Ammon's horn (tissue), 1 donor: ENCODE measurements around the gene C12orf42.
"Not testable (repeated sequence)": the region's sequence is repeated elsewhere in the genome, so short reads cannot be mapped to it uniquely, and the experiment has no call there.

ENCODE experiments used
- DNase-seq: peaks from one replicate; pipeline ENCODE4 v3.0.0-alpha.2; 2016; ENCODE audit warnings: low spot score

C12orf42 gene

DNA sequence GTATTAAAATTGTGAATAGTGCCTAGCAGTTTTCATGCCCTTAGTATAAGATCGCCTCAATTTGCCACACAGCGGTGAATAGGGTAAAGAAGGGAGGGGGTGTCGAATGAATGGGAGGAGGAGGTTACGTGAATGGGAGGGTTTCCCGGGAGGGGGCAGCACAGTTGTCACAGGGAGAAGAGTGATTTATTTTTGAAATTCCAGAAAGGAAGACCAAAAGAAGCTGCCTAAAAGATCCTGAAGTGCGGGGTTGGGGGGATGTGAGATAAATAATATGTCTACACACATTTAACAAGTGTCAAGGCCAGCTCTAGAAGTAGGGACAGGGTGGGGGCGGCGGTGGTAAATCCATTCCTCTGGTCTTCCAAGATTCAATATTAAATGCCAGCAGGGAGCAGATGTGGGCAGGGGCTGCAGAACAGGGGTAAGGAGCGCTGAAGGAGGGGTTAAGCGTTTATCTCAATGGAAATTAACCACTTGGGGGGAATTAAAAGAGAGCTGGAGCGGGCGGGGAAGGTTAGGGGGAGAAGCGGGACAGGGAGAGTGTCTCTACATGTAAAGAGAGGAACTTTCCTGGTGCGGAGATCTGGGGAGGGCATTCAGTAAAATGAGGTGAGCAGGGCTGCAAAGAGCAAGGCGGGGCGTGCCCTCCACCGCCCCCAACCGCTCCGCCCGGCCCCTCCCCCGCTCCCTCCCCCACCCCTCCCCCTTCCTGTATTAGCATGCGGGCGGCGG is 867 bp downstream of the C12orf42 start:
- DNase-seq: no peak

DNA sequence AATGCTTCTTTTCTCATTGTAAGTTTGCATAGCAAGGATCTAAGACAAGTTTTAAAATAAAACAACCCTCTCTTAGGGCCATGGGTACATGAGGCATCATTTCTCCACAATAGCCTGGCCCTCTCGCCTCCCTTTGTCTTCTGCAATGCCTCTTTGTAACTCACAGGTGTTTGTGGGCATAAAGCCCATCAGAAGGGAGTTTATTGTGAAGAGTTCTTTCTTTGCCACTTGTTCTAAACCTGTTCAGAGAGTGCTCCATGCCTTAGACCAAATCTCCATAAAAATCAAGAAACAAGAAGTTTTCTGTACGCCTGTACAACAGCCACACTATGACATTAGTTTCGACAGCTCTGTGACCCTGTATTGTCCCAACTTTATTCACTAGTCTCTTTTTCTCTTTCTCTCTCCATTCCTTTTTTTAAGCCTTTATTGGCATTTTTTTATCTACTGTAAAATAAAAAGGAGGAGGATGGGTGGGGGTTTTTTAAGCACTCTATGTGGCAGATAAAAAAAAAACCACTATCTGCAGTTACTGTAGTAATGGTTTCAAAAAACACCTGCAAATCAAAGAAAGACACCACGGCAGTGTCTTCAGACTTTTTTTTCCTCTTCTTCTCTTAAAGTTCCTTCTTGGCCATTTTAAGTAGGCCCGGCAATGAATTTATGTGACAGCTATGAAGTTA is 1.6 kb downstream of the C12orf42 start:
- DNase-seq: no peak

- DNase-seq: no peak
These were observed 2.6 kb downstream of the C12orf42 start for GRCh38 chr12:103493199-103493598.

DNA sequence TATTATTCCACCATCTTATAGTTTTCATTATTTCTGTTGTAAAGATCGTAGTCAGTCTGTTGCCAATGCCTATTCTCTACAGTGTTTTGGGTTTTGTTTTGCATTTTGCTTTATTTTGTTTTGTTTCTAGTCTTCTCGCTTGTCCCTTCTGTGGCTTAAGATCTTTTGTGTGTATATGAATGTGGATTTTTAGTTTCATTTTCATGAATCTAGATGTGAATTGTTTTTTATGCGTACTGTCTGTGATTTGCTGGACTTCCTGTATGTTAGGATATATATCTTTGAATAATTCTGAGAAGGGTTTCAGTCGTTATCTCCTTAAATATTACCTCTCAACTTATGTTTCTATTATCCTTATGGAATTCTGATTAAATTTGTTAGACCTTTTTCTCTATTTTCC is 13.4 kb downstream of the C12orf42 start:
- DNase-seq: no peak

DNA sequence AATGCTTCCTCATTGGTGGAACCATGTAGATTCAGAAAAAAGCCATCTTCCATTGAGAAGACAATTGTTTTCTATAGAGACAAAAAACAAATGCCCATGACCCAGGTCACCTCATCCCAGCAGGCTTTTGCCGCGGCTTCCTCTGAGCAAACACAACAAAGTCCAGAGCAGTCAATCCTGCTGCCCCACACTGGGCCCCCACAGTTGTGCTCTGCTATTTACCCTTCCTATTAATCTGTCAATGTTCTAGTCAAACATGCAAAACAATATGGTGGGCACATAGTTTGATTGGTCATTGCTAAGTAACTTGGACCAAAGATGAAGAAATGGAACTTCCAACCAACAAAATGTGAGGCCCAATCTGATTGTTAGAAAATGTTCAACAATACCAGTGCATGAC is 20.7 kb downstream of the C12orf42 start:
- DNase-seq: no peak

DNA sequence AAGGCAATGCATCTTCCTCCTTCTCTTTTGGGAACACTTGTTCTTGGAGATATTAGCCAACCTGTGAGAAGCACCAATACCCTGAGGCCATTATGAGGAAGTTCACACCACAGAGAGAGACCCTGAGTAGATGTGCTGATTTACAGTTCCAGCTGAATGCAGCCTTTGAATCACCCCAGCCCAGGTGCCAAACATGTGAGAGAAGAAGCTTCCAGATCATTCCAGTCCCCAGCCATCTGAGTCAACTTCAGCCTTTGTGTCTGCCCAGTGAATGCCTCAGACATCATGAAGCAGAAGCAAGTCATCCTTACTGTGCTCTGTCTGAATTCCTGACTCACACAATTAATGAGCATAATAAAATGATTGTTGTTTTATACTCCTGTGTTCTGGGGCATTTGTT is 25.1 kb downstream of the C12orf42 start:
- DNase-seq: no peak

DNA sequence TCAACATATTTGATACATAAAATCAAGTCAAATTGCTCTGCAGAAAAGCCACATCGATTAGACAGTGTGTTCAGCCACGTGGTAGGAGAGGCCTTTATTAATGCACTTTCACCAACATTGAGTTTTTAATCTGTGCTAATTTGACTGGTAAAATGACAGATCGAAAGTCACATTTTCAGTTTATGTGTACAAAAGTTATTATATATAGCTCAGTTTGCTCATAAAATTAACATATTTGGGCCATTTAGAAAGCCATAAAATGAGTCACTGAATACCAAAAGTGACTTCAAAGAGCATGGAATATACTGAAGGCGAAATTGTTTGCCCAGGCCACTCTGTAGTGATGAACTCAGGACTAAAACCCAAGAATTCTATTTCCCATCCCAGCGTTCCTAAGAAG is 26.0 kb downstream of the C12orf42 start:
- no peak for DNase-seq

DNA sequence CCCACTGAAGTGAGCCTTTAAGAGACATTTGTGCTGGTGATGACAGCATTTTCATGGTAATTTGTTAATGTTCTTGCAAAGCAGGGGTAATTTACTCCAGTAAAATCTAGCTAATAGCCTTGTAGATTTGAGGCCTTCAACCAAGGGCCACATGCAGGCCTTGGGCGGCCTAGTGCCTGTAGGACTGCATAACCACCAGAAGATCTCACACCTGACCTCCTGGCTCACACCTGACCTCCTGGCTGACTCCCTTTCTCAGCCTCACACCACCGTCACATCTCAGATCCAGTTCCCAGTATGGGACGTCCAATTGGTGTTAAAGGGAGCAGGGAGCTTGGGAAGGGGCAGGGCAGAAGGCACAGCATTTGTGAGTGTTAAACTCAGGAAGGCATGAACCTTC is 26.9 kb downstream of the C12orf42 start:
- no peak for DNase-seq

DNA sequence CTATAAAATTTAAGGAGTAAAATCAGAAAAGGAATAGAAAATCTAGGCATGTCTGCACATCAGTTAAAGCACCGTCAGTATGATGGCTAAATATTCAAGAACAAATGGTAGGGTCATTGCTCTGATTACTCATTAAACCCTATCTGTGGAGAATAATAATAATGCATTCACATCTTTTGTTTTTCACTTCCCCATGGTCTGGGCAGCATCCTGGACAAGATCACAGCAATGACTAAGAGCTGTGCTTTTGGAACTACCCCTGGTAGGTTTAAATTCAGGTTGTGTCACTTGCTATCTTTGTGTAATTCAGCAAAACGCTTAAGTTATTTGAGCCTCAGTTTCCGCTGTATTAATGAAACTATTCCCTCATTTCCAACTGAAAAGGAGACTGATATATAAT is 33.1 kb downstream of the C12orf42 start:
- DNase-seq: no peak

DNA sequence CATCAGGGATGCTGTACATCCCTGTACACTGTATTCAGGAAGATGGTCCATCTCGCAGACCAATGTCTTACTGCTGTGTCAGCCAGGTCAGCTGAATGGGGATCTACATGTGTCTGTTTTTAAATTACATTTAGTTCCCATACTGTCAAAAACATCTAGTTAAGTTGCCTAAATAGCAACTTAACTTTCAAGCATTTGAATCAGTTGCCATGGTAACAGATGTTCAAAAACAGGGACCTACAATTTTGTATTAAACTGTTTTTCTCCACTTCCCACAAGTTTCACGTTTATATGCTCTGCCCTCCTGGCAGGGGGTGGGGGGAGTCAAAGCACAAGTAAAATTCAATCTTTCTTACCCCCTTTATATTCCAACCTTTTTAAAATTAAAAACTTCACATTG is 38.3 kb downstream of the C12orf42 start:
- peak; percentile 3 for DNase-seq

DNA sequence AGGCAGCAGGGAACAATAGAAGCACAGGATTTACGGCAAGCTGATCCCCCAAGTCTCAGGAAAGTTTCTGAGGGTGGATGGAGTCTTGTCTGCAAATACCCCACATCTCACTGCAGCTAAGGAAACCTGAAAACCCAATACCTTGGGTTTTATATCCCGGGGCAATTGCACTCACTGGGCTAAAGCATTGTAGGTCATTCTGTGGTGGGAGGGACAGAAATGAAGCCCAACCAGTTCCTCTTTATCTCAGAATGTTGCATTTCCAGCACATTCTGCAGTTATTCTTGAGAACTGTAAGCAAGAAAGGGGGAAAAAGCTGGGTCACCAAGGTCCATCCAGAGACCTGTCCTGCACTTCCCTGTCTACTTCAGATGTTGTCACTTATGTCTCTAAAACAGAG is 39.8 kb downstream of the C12orf42 start:
- no peak for DNase-seq

GRCh38 chr12:103455020-103455763 is 40.6 kb downstream of the C12orf42 start:
- no peak for DNase-seq

DNA sequence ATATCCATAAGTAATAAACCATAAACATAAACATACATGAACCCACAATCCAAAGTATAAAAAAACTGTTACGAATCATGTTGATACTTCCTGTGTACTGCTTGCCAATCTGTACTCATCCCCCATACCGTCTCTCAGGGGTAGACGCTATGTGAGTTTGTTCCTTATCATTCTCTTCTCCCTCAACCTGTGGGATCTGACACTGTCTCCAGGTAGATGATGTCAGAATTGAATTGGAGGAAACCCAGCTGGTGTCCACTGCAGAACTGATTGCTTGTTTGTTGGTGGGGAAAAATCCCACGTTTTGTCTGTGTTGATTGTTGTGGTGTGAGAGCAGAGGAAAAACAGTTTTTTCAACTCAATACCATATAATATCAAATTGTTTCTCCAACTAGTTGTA is 50.8 kb downstream of the C12orf42 start:
- DNase-seq: no peak

DNA sequence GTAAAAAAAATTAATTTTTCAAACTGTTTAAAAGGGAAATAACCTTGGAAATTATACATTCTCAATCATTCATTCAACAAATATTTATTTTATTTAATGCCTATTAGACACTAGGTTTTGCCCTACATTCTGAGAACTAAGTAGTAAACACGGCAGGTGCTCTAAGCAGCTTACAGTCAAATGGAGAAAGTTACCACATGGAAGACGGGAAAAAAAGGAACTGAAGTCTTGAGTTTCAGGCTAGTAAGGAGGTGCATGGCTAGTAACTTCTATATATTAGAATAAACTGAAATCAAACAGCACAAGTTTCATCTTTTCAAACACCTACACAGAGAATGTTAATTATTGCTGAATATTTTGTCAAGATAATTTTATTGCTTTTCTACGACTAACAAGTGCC is 52.9 kb downstream of the C12orf42 start:
- DNase-seq: peak; percentile 21

- no peak for DNase-seq
These were observed 53.6 kb downstream of the C12orf42 start for GRCh38 chr12:103442182-103442555.

DNA sequence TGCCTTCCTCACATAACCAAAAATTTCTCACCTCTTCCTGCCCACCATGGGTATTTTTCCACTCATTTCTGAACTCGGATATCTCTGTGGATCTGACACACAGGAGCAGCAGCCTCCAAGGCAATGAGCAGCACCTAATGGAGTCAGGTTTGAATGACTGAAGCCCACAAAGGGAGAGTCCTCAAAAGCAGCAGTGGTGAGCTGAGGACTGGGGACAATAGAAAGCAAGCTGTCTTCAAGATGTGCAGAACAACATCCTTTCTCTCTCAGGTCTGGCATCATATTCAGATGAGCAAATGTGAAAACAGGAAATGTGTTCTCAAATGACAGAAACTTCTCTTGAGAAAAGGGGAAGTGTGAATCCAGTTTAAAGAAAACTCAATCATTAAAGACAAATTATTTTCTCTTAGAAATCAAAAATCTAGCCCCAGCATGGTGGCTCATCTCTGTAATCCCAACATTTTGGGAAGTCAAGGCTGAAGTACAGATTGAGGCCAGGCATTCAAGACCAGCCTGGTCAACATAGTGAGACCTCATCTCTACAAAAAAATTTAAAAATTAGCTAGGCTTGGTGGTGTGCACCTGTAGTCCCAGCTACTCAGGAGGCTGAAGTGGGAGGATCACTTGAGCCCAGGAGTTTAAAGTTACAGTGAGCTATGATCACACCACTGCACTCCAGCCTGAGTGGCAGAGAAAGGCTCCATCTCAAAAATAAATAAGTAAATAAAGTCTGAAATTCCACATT is 54.2 kb downstream of the C12orf42 start:
- DNase-seq: peak; percentile 38

GRCh38 chr12:103434165-103435105 is 61.3 kb downstream of the C12orf42 start:
- DNase-seq: not testable (repeated sequence)

DNA sequence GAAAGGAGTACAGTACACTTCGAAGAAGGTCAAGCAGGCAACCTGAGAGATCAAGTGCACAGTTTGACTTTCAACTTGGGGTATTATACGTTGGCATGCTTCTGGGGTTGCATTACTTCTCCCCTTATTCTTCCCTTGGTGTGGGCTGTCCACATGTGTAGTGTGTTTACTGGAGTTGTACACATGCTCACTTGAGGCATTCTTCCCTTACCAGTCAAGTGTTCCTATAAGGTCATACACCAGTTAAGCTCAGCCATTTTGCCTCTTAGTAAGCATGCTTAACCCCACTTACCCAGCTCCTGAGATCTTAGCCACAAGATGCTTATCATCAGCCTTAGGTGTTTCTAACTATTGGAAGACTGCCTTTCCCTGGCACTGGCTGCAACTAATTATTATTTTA is 63.8 kb downstream of the C12orf42 start:
- DNase-seq: no peak

GRCh38 chr12:103431387-103431786 is 64.4 kb downstream of the C12orf42 start:
- DNase-seq: no peak

- DNase-seq: not testable (repeated sequence)
These were observed 70.1 kb downstream of the C12orf42 start for GRCh38 chr12:103425674-103426073.
